ENCODE results near the gene ATG101.
"Not testable (repeated sequence)": the region's sequence is repeated elsewhere in the genome, so short reads cannot be mapped to it uniquely, and the experiment has no call there.

ATG101 gene

GRCh38 chr12:52096332-52097044 is 26.7 kb downstream of the ATG101 start:
- Histone ChIP-seq H3K27me3 (peaks cover 0 to 30% of the 10 kb centered on the region in 2 donors), H3K4me1 (no peaks in the 10 kb centered on the region), H3K27ac (no peak overlapping the region), H3K4me3 (no peak overlapping the region), H3K9me3 (no peaks in the 10 kb centered on the region), H3K36me3 (no peaks in the 10 kb centered on the region)
- no peak for TF ChIP-seq CTCF (IDR thresholded peaks at IDR 0.05)
- intact Hi-C loops (cut with DNase I; ENCODE audit: low total_unique reads), result no loop called here
- DNase-seq, result no peak

DNA sequence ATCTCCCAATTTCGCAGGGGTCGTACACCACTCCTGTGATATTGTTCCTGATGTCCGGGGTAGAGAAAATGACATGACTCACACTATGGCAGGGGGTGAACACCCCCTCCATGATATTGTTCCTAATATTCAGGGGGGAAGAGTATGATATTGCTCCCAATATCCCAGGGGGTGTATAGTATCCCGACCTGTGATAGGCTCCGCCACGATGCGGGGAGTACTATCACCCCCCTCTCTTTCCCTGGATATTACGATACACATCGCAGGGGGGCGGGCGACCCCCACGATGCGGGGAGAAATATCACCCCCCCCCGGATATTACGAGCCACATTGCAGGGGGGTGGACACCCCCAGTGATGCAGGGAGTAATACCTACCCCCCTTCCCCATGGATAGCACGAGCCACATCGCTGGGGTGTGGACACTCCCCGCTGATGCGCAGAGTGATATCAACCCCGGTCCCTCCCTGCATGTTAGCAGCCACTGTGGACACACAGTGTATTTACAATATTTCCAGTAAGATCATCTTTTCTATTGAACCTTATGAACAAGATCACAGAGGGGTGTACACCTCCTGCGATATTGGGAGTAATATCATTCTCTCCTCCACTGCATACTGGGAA is 27.4 kb downstream of the ATG101 start:
- H3K36me3 ChIP-seq, result no peaks in the 10 kb centered on the region
- H3K4me1 ChIP-seq, result no peaks in the 10 kb centered on the region
- DNase-seq, result no peak
- no peak overlapping the region for H3K27ac ChIP-seq
- no peak for TF ChIP-seq CTCF (IDR thresholded peaks at IDR 0.05)
- intact Hi-C loops (cut with DNase I; ENCODE audit: low total_unique reads), result no loop called here
- no peak overlapping the region for H3K4me3 ChIP-seq
- H3K27me3 ChIP-seq, result peaks cover 0 to 34% of the 10 kb centered on the region in 2 donors
- no peaks in the 10 kb centered on the region for H3K9me3 ChIP-seq

GRCh38 chr12:52104431-52105089 is 34.8 kb downstream of the ATG101 start:
- H3K36me3 ChIP-seq; H3K4me3 ChIP-seq; H3K27ac ChIP-seq; intact Hi-C loops (cut with DNase I; ENCODE audit: low total_unique reads); H3K4me1 ChIP-seq; DNase-seq; H3K9me3 ChIP-seq: not testable (repeated sequence)
- H3K27me3 ChIP-seq, result peaks cover 0 to 41% of the 10 kb centered on the region in 2 donors

GRCh38 chr12:52116222-52117125 is 46.7 kb downstream of the ATG101 start:
- H3K36me3 ChIP-seq; H3K27ac ChIP-seq; H3K4me3 ChIP-seq; H3K4me1 ChIP-seq; H3K9me3 ChIP-seq; DNase-seq; intact Hi-C loops (cut with DNase I; ENCODE audit: low total_unique reads): not testable (repeated sequence)
- peaks cover 0 to 29% of the 10 kb centered on the region in 2 donors for H3K27me3 ChIP-seq

- intact Hi-C loops (cut with DNase I; ENCODE audit: low total_unique reads); DNase-seq; H3K4me3 ChIP-seq; H3K9me3 ChIP-seq; H3K36me3 ChIP-seq; H3K4me1 ChIP-seq; H3K27ac ChIP-seq: not testable (repeated sequence)
- H3K27me3 ChIP-seq, result peaks cover 0 to 38% of the 10 kb centered on the region in 2 donors
Observed at GRCh38 chr12:52117806-52118475, 48.2 kb downstream of the ATG101 start.

DNA sequence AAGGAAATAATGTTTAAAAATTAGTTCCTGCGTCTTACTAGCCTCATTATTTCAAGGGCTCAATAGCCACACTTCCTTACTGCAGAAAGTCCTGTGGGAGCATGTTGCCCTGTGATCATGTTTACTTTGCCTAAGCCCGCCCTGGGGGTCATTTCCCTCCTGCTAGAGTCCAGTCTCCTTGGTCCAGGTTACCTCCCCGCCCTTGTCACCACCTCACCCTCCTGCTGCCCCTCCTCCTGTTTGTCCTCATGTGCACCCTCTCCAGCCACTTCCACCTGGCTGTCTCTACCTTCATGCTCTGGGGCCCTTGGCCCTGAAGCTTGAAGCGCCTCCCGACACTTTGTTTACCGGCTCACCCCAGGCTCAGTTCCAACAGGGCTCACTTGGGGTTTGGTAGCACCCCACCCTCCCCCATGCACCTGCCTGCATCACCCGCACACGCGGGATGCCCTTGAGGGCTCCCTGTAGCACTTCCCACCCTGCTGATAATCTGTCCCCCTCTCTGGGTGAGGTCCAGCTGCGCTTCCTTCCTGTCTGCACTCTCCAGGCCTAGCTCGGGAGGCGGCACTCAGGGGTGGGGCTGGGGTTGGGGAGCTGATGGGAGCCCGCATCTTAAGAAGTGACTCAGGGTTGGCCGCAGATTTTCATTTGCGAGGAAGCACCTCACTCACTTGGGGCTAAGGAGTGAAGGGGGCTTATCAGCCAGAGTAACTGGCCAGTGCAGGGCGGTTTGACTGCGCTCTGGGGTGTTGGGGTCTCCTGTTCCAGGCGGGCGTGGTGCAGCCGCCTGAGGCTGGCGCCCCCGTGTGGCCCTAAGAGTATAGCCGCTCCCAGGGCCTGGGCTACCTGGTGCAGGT is 49.8 kb downstream of the ATG101 start:
- DNase-seq, result no peak
- H3K4me1 ChIP-seq, result peaks cover 0 to 6% (median 0%) of the 10 kb centered on the region in 4 donors
- no peaks in the 10 kb centered on the region for H3K36me3 ChIP-seq
- H3K27ac ChIP-seq, result no peak overlapping the region
- H3K27me3 ChIP-seq, result peaks cover 0 to 50% of the 10 kb centered on the region in 2 donors
- peak in 1 of 2 experiments; percentile 18 for TF ChIP-seq CTCF (IDR thresholded peaks at IDR 0.05)
- intact Hi-C loops (cut with DNase I; ENCODE audit: low total_unique reads), result no loop called here
- no peaks in the 10 kb centered on the region for H3K9me3 ChIP-seq
- no peak overlapping the region for H3K4me3 ChIP-seq
